T47D (cell line): ENCODE measurements around the gene VWF.
A peak's percentile ranks its signal among the peaks of the same experiment; 100 is the strongest.

Source experiments
- DNase-seq, 2 experiments: peaks; one replicate each; pipeline versions ENCODE4 v3.0.0 to v3.0.0-alpha.2; 2011 to 2012; ENCODE audit warnings: low read depth in 1 of 2, low spot score in 1 of 2
- JUND ChIP-seq: IDR thresholded peaks from 2 replicates; pipeline ENCODE4 v1.6.1; 2012; ENCODE audit warnings: low read depth
- in situ Hi-C: cut with HindIII; loops from 2 replicates; pipeline ENCODE4 v1.10.0; 2016; ENCODE audit warnings: low sequenced_read_pairs, low pct_unique_long_range_greater_than_20kb

The VWF gene

DNA sequence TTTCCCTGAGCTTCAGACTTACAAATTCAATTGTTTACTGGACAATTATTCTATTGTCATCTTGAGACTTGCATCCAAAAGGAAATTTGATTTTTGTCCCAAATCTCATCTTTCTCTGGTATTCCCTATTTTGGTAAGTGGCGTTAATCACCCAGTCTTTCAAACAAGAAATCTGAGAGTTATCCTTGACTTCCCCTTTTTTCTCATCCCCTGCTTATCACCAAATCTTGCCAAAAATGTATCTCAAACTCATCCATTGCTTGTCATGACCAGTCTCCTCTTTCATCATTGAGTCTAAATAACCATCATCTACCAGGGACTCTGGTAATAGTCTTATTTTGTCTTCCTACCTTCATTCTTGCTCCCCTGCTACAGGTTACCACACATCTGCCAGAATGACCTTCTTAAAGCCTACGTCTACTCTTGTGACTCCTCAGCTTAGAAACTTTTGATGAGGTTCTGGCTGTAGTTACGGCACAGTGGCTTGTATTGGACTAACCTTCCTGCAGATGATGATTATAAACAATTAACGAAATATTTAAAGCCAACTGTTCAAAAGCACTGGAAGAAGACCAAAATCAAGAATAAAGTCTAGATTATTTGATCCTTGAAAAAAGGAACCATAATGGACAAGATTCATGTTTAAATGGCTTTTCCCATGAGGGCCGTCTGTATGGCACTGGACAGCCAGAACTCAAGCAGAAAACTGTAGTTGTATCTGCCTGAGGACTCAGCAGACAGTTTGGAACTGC is 170.5 kb downstream of the VWF start:
- no peak for TF ChIP-seq JUND
- no peak for DNase-seq
- in situ Hi-C loops: no loop called here

GRCh38 chr12:5952031-5952430 is 172.4 kb downstream of the VWF start:
- TF ChIP-seq JUND: no peak
- in situ Hi-C loops: no loop called here
- no peak for DNase-seq

DNA sequence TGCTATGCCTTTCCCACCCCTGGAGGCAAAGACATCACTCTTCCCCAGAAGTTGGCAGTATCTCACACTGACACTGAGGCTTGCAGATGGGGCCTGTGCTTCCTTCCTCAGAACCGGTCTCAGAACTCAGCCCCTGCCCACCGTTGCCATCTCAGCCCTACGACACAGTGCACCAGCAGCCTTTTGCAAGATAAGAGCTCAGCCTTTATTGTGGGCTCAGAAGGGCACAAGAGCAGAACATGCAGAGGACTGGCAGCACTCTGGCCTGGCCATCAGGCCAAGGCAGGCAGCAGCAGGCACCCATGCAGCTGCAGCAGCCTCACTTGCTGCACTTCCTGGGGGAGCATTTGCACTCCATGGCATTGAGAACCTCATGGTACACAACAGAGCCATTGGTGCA is 175.8 kb downstream of the VWF start:
- in situ Hi-C loops: no loop called here
- DNase-seq: no peak
- TF ChIP-seq JUND: no peak

DNA sequence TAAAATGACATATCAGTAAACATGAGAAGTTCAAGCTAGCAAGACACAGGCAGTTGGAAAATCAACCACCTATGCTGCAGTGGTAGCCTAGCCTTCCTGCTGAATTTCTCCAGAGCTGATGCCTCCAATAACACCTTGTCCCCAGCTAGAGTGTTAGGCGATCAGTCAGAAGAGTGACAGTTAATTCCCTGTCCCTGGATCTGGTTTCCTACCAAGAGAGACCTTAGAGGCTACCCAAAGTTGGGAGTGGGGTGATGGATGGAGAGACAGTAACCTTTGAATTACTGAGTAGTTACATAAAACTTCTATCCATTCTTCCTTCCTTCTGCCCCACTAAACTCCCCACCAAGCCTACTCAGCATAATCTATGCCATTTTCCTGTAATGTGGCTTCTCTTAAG is 177.5 kb downstream of the VWF start:
- DNase-seq: no peak
- in situ Hi-C loops: no loop called here
- no peak for TF ChIP-seq JUND

GRCh38 chr12:5946388-5946787 is 178.1 kb downstream of the VWF start:
- in situ Hi-C loops: no loop called here
- no peak for DNase-seq
- TF ChIP-seq JUND: no peak

DNA sequence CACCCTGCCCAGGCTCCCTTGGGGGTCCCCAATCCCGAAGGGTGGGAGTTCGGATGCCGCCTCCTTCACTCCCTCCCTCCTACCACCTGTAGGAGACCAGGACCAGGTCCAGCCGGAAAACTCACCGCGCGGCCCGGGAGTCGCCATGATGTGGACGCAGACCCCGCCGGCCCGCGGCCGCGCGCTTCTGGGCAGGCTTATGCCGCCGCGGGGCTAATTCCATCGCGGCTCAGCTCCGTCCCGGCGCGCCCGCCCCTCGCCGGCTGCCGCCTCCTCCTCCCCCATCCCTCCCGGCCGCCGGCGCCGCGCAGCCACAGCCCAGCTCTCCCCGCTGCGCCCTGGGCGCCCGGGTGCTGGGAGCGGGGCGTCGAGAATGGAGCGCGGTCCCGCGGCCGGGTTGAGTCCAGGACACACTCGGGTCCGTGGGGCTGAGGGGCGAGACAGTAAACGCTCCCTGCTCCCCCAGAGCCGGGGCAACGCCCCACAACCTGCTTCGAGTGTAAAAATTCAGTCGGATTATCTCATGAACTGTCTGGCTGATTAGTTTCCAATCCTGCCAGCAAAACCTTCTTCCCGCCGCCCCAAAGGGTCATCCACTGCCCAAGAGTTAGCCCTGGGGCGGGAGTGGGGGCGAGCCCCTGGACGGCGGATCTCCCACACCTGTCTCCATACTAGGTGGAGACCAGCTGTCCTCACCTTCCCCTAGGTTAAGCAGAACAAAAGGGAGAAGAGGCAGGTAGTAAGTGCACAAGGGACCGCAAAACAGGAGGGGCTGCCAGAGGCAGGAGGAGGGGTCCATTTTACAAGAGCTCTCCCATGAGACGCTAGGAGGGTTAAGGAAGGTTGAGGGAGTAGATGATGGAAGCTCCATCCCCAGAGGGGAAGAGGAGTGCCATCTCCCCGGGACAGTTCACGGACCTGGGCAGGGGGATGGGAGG is 179.1 kb downstream of the VWF start, which contains the start of gene ANO2:
Gene ANO2, minus strand, starts transcription at position 189 of the 938 bp plus-strand sequence. Its CDS starts 42 bp downstream, at position 147.
- DNase-seq: peak; percentile 3 to 50
- TF ChIP-seq JUND: no peak
- in situ Hi-C loops: no loop called here

DNA sequence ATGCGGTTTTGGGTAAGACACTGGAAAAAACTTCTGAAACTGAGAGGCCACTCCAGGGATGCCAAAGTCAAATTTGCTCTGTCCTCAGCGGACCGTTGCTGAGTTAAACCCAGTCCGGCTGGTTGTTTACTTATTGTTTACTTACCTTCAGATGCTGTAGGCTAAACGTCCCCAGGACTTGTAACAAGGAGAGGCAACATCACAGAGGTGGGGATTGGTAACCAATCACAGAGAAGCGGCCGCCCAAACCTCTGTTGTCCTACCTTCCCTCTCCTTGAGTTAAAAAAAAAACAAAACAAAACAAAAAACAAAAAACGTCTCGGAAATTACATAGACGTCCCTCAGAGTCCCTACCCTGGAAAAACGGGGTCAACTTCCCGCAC is 179.8 kb downstream of the VWF start:
- TF ChIP-seq JUND: no peak
- DNase-seq: peak; percentile 16 to 76
- in situ Hi-C loops: no loop called here

DNA sequence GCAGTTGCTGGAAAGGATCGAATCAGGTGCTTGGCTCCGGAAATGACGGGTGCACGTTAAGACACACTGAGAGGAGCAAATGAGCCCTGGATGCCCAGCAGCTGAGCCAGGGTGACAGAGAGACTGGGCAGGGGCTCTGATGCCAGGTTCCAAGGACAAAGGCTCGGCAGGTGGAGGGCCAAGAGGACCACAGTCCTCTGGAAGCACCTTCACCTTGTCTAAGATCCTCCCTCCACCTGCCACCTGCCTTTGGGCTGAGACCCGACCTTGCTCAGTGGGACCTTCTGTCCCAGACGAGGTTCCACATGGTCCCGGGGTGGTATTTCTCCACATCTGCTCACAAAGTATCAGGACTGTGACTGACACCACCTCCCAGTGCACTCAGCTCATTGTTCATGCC is 180.4 kb downstream of the VWF start:
- in situ Hi-C loops: no loop called here
- TF ChIP-seq JUND: no peak
- DNase-seq: no peak

- no peak for TF ChIP-seq JUND
- in situ Hi-C loops: no loop called here
- no peak for DNase-seq
Measured at GRCh38 chr12:5941907-5942306, 182.6 kb downstream of the VWF start.

- in situ Hi-C loops: no loop called here
- no peak for DNase-seq
- TF ChIP-seq JUND: no peak
Measured at GRCh38 chr12:5927732-5928516, 196.5 kb downstream of the VWF start.

DNA sequence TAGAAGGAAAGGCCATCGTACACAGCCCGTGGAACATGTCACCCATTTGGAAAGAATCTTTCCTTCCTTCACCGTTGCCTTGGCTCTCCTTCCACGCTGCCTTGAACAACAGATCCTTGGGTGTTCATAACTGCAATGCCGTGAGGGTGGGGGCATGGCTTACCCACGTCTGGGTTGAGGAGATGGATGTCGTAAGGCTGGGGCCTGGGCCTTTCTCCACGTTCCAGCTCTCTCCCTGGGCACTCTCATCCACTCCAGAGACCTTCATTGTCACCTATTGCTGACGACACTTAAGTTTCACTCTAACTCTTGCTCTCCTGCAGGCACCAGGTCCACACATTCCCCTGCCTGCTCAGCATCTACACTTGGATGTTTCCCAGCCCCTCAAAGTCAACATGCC is 198.8 kb downstream of the VWF start:
- no peak for TF ChIP-seq JUND
- in situ Hi-C loops: no loop called here
- no peak for DNase-seq

DNA sequence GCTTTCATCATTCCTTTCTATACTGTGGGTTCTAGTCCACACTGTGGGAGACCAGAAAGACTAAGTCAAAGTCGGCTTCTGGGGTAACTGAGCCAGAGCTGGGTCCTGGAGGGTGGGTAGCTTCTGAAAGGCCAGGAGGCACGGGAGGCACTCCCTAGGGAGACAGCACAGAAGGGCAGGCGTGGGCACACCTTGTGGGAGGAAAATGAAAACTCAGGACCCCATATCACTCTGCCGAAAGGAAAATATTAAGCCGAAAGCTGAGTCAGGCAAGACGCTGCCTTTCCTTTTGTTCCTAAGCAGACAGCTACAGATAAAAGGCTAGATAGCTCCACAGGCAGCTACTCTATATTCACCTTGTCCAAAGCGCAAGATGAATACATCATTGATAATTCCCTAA is 200.1 kb downstream of the VWF start:
- in situ Hi-C loops: no loop called here
- no peak for DNase-seq
- no peak for TF ChIP-seq JUND

- no peak for TF ChIP-seq JUND
- no peak for DNase-seq
- in situ Hi-C loops: no loop called here
Measured at GRCh38 chr12:5923751-5924150, 200.7 kb downstream of the VWF start.
